ENCODE data around the gene LAYN.

The LAYN gene

GRCh38 chr11:111515591-111515990, 24.9 kb upstream of the LAYN start:
- no peaks in the 10 kb centered on the region for H3K9me3 ChIP-seq (ENCODE audit: control insufficient read depth, low read length)
- no peaks in the 10 kb centered on the region for H3K36me3 ChIP-seq (ENCODE audit: control insufficient read depth, insufficient read depth, low read length)
- no peaks in the 10 kb centered on the region for H3K4me1 ChIP-seq (ENCODE audit: control insufficient read depth, insufficient read depth, low read length)
- 40 to 62% methylated on average over 2 of the region's 2 CpGs for WGBS, 2 experiments
- peaks cover 46% of the 10 kb centered on the region for H3K27me3 ChIP-seq (ENCODE audit: control insufficient read depth, insufficient read depth, low read length, poor library complexity, severe bottlenecking)
- H3K4me3 ChIP-seq (ENCODE audit: insufficient read depth, low read depth, low read length) = no peak overlapping the region
- H3K27ac ChIP-seq (ENCODE audit: insufficient read depth, low read depth, low read length, poor library complexity, severe bottlenecking) = no peak overlapping the region

GRCh38 chr11:111518668-111519067, 21.9 kb upstream of the LAYN start:
- Histone ChIP-seq H3K4me3 (ENCODE audit: insufficient read depth, low read depth, low read length) (no peak overlapping the region), H3K9me3 (ENCODE audit: control insufficient read depth, low read length) (no peaks in the 10 kb centered on the region), H3K27me3 (ENCODE audit: control insufficient read depth, insufficient read depth, low read length, poor library complexity, severe bottlenecking) (peaks cover 19% of the 10 kb centered on the region), H3K4me1 (ENCODE audit: control insufficient read depth, insufficient read depth, low read length) (no peaks in the 10 kb centered on the region), H3K36me3 (ENCODE audit: control insufficient read depth, insufficient read depth, low read length) (no peaks in the 10 kb centered on the region), H3K27ac (ENCODE audit: insufficient read depth, low read depth, low read length, poor library complexity, severe bottlenecking) (no peak overlapping the region)
- 74 to 78% methylated on average over 1 of the region's 1 CpG for WGBS, 2 experiments

GRCh38 chr11:111520560-111520959, 20.0 kb upstream of the LAYN start:
- Histone ChIP-seq H3K36me3 (ENCODE audit: control insufficient read depth, insufficient read depth, low read length) (no peaks in the 10 kb centered on the region), H3K4me3 (ENCODE audit: insufficient read depth, low read depth, low read length) (no peak overlapping the region), H3K9me3 (ENCODE audit: control insufficient read depth, low read length) (no peaks in the 10 kb centered on the region), H3K27ac (ENCODE audit: insufficient read depth, low read depth, low read length, poor library complexity, severe bottlenecking) (no peak overlapping the region), H3K4me1 (ENCODE audit: control insufficient read depth, insufficient read depth, low read length) (no peaks in the 10 kb centered on the region), H3K27me3 (ENCODE audit: control insufficient read depth, insufficient read depth, low read length, poor library complexity, severe bottlenecking) (peaks cover under 1% of the 10 kb centered on the region)
- no CpG with 5 or more reads among the region's 2 CpGs for WGBS, 2 experiments

GRCh38 chr11:111521135-111521534, 19.4 kb upstream of the LAYN start:
- Histone ChIP-seq H3K4me1 (ENCODE audit: control insufficient read depth, insufficient read depth, low read length) (no peaks in the 10 kb centered on the region), H3K9me3 (ENCODE audit: control insufficient read depth, low read length) (no peaks in the 10 kb centered on the region), H3K36me3 (ENCODE audit: control insufficient read depth, insufficient read depth, low read length) (no peaks in the 10 kb centered on the region), H3K27ac (ENCODE audit: insufficient read depth, low read depth, low read length, poor library complexity, severe bottlenecking) (no peak overlapping the region), H3K27me3 (ENCODE audit: control insufficient read depth, insufficient read depth, low read length, poor library complexity, severe bottlenecking) (no peaks in the 10 kb centered on the region), H3K4me3 (ENCODE audit: insufficient read depth, low read depth, low read length) (no peak overlapping the region)
- 87% methylated on average over 2 of the region's 2 CpGs; no CpG with 5 or more reads in 1 of the 2 experiments for WGBS, 2 experiments

- Histone ChIP-seq H3K36me3 (ENCODE audit: control insufficient read depth, insufficient read depth, low read length) (no peaks in the 10 kb centered on the region), H3K27ac (ENCODE audit: insufficient read depth, low read depth, low read length, poor library complexity, severe bottlenecking) (no peak overlapping the region), H3K4me1 (ENCODE audit: control insufficient read depth, insufficient read depth, low read length) (no peaks in the 10 kb centered on the region), H3K9me3 (ENCODE audit: control insufficient read depth, low read length) (no peaks in the 10 kb centered on the region), H3K27me3 (ENCODE audit: control insufficient read depth, insufficient read depth, low read length, poor library complexity, severe bottlenecking) (no peaks in the 10 kb centered on the region), H3K4me3 (ENCODE audit: insufficient read depth, low read depth, low read length) (no peak overlapping the region)
- WGBS, 2 experiments = 91 to 97% methylated on average over 3 to 4 of the region's 5 CpGs
Measured at GRCh38 chr11:111522426-111522825, 18.1 kb upstream of the LAYN start.

- H3K27ac ChIP-seq (ENCODE audit: insufficient read depth, low read depth, low read length, poor library complexity, severe bottlenecking) = no peak overlapping the region
- H3K4me3 ChIP-seq (ENCODE audit: insufficient read depth, low read depth, low read length) = no peak overlapping the region
- no peaks in the 10 kb centered on the region for H3K27me3 ChIP-seq (ENCODE audit: control insufficient read depth, insufficient read depth, low read length, poor library complexity, severe bottlenecking)
- no peaks in the 10 kb centered on the region for H3K36me3 ChIP-seq (ENCODE audit: control insufficient read depth, insufficient read depth, low read length)
- WGBS, 2 experiments = 90 to 92% methylated on average over 2 of the region's 2 CpGs
- H3K9me3 ChIP-seq (ENCODE audit: control insufficient read depth, low read length) = no peaks in the 10 kb centered on the region
- H3K4me1 ChIP-seq (ENCODE audit: control insufficient read depth, insufficient read depth, low read length) = no peaks in the 10 kb centered on the region
Measured at GRCh38 chr11:111523343-111523742, 17.2 kb upstream of the LAYN start.

- 87 to 92% methylated on average over 1 of the region's 1 CpG for WGBS, 2 experiments
- Histone ChIP-seq H3K27me3 (ENCODE audit: control insufficient read depth, insufficient read depth, low read length, poor library complexity, severe bottlenecking) (no peaks in the 10 kb centered on the region), H3K4me3 (ENCODE audit: insufficient read depth, low read depth, low read length) (no peak overlapping the region), H3K36me3 (ENCODE audit: control insufficient read depth, insufficient read depth, low read length) (no peaks in the 10 kb centered on the region), H3K27ac (ENCODE audit: insufficient read depth, low read depth, low read length, poor library complexity, severe bottlenecking) (no peak overlapping the region), H3K4me1 (ENCODE audit: control insufficient read depth, insufficient read depth, low read length) (no peaks in the 10 kb centered on the region), H3K9me3 (ENCODE audit: control insufficient read depth, low read length) (no peaks in the 10 kb centered on the region)
Measured at GRCh38 chr11:111524056-111524455, 16.5 kb upstream of the LAYN start.

- Histone ChIP-seq H3K36me3 (ENCODE audit: control insufficient read depth, insufficient read depth, low read length) (no peaks in the 10 kb centered on the region), H3K4me3 (ENCODE audit: insufficient read depth, low read depth, low read length) (no peak overlapping the region), H3K27ac (ENCODE audit: insufficient read depth, low read depth, low read length, poor library complexity, severe bottlenecking) (no peak overlapping the region), H3K4me1 (ENCODE audit: control insufficient read depth, insufficient read depth, low read length) (no peaks in the 10 kb centered on the region), H3K27me3 (ENCODE audit: control insufficient read depth, insufficient read depth, low read length, poor library complexity, severe bottlenecking) (no peaks in the 10 kb centered on the region), H3K9me3 (ENCODE audit: control insufficient read depth, low read length) (no peaks in the 10 kb centered on the region)
- WGBS, 2 experiments = 91 to 95% methylated on average over 1 of the region's 1 CpG
Measured at GRCh38 chr11:111525456-111525855, 15.1 kb upstream of the LAYN start.

- Histone ChIP-seq H3K27me3 (ENCODE audit: control insufficient read depth, insufficient read depth, low read length, poor library complexity, severe bottlenecking) (no peaks in the 10 kb centered on the region), H3K27ac (ENCODE audit: insufficient read depth, low read depth, low read length, poor library complexity, severe bottlenecking) (no peak overlapping the region)
Measured at GRCh38 chr11:111526501-111526900, 14.0 kb upstream of the LAYN start.

GRCh38 chr11:111527279-111527678, 13.2 kb upstream of the LAYN start:
- Histone ChIP-seq H3K27me3 (ENCODE audit: control insufficient read depth, insufficient read depth, low read length, poor library complexity, severe bottlenecking) (no peaks in the 10 kb centered on the region), H3K4me1 (ENCODE audit: control insufficient read depth, insufficient read depth, low read length) (no peaks in the 10 kb centered on the region), H3K27ac (ENCODE audit: insufficient read depth, low read depth, low read length, poor library complexity, severe bottlenecking) (no peak overlapping the region), H3K4me3 (ENCODE audit: insufficient read depth, low read depth, low read length) (no peak overlapping the region), H3K9me3 (ENCODE audit: control insufficient read depth, low read length) (no peaks in the 10 kb centered on the region), H3K36me3 (ENCODE audit: control insufficient read depth, insufficient read depth, low read length) (no peaks in the 10 kb centered on the region)
- no CpG with 5 or more reads among the region's 1 CpG for WGBS, 2 experiments

More at GRCh38 chr11:111526501-111526900, 14.0 kb upstream of the LAYN start:
- Histone ChIP-seq H3K4me3 (ENCODE audit: insufficient read depth, low read depth, low read length) (no peak overlapping the region), H3K9me3 (ENCODE audit: control insufficient read depth, low read length) (no peaks in the 10 kb centered on the region), H3K36me3 (ENCODE audit: control insufficient read depth, insufficient read depth, low read length) (no peaks in the 10 kb centered on the region), H3K4me1 (ENCODE audit: control insufficient read depth, insufficient read depth, low read length) (no peaks in the 10 kb centered on the region)
- 91% methylated on average over 1 of the region's 1 CpG for WGBS, 2 experiments

- Histone ChIP-seq H3K27me3 (ENCODE audit: control insufficient read depth, insufficient read depth, low read length, poor library complexity, severe bottlenecking) (no peaks in the 10 kb centered on the region), H3K4me1 (ENCODE audit: control insufficient read depth, insufficient read depth, low read length) (no peaks in the 10 kb centered on the region), H3K27ac (ENCODE audit: insufficient read depth, low read depth, low read length, poor library complexity, severe bottlenecking) (no peak overlapping the region), H3K4me3 (ENCODE audit: insufficient read depth, low read depth, low read length) (no peak overlapping the region), H3K36me3 (ENCODE audit: control insufficient read depth, insufficient read depth, low read length) (no peaks in the 10 kb centered on the region), H3K9me3 (ENCODE audit: control insufficient read depth, low read length) (no peaks in the 10 kb centered on the region)
- 81 to 93% methylated on average over 1 of the region's 1 CpG for WGBS, 2 experiments
Measured at GRCh38 chr11:111528557-111528956, 12.0 kb upstream of the LAYN start.

All from ectodermal cell (in vitro differentiated cells).